Measurements from ENCODE around the gene KRT27. TPM values are rescaled to one million over a fixed set of nuclear protein-coding genes. Genes with fewer than 3 reads are reported as not detected.
"Not testable (repeated sequence)": the region's sequence is repeated elsewhere in the genome, so short reads cannot be mapped to it uniquely, and the experiment has no call there.

KRT27 gene
- total RNA-seq, 1 donor from 2014 or later = not detected

GRCh38 chr17:40753804-40754203, 28.5 kb downstream of the KRT27 start:
- Mint-ChIP-seq H3K27me3 (ENCODE audit: low read depth) (peaks cover 58% of the 10 kb centered on the region), H3K4me3 (no peak overlapping the region), H3K27ac (ENCODE audit: unreplicated experiment) (no peak overlapping the region), H3K4me1 (no peaks in the 10 kb centered on the region), H3K36me3 (ENCODE audit: low read depth) (no peaks in the 10 kb centered on the region), H3K9me3 (peaks cover 5% of the 10 kb centered on the region)
- no peak for DNase-seq (ENCODE audit: low read depth, low spot score)
- no peak for TF ChIP-seq CTCF (conservative IDR thresholded peaks at IDR 0.05)

GRCh38 chr17:40751065-40751464, 31.3 kb downstream of the KRT27 start:
- TF ChIP-seq CTCF (conservative IDR thresholded peaks at IDR 0.05) = no peak
- peaks cover 58% of the 10 kb centered on the region for H3K27me3 Mint-ChIP-seq (ENCODE audit: low read depth)
- no peak overlapping the region for H3K27ac Mint-ChIP-seq (ENCODE audit: unreplicated experiment)
- no peaks in the 10 kb centered on the region for H3K36me3 Mint-ChIP-seq (ENCODE audit: low read depth)
- H3K9me3 Mint-ChIP-seq = peaks cover 2% of the 10 kb centered on the region
- DNase-seq (ENCODE audit: low read depth, low spot score) = no peak
- H3K4me3 Mint-ChIP-seq = no peak overlapping the region
- H3K4me1 Mint-ChIP-seq = no peaks in the 10 kb centered on the region

- H3K27me3 Mint-ChIP-seq (ENCODE audit: low read depth) = peaks cover 54% of the 10 kb centered on the region
- no peak for TF ChIP-seq CTCF (conservative IDR thresholded peaks at IDR 0.05)
- no peak overlapping the region for H3K4me3 Mint-ChIP-seq
- no peaks in the 10 kb centered on the region for H3K4me1 Mint-ChIP-seq
- DNase-seq (ENCODE audit: low read depth, low spot score) = no peak
- peaks cover 2% of the 10 kb centered on the region for H3K9me3 Mint-ChIP-seq
- no peak overlapping the region for H3K27ac Mint-ChIP-seq (ENCODE audit: unreplicated experiment)
- H3K36me3 Mint-ChIP-seq (ENCODE audit: low read depth) = no peaks in the 10 kb centered on the region
Observed at GRCh38 chr17:40750391-40750790, 32.0 kb downstream of the KRT27 start.

DNA sequence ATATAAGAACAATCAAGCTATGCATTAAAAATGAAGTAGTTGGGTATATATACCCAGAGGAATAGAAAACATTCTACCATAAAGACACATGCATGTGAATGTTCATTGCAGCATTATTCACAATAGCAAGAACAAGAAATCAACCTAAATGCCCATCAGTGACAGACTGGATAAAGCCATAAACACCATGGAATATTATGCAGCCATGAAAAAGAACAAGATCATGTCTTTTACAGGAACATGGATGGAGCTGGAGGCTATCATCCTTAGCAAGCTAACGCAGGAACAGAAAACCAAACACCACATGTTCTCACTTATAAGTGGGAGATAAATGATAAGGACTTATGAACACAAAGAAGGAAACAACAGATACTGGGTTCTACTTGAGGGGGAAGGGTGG, 33.7 kb downstream of the KRT27 start:
- H3K27me3 Mint-ChIP-seq (ENCODE audit: low read depth) = peaks cover 62% of the 10 kb centered on the region
- not testable (repeated sequence) for H3K36me3 Mint-ChIP-seq (ENCODE audit: low read depth); H3K4me3 Mint-ChIP-seq; H3K9me3 Mint-ChIP-seq; DNase-seq (ENCODE audit: low read depth, low spot score); H3K27ac Mint-ChIP-seq (ENCODE audit: unreplicated experiment); H3K4me1 Mint-ChIP-seq

DNA sequence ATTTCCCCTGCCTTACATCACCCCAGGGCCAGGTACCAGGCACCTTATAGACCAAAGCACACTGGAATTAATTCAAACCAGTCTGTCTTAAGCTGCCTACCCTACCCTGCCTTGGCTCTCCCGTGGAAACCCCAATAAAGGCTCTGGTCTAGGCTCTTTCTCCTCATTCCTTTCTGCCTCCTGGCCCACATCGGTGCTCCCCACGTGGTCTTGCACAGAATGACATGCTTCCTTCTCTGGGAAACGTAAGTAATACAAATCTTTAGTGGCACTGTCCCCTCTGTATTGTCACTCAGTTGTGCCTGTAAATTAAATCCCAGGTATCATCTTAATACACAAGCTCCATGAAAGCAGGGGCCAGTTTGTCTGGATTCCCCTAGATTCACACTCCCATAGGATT, 43.8 kb downstream of the KRT27 start:
- no peak for DNase-seq (ENCODE audit: low read depth, low spot score)
- no peaks in the 10 kb centered on the region for H3K4me1 Mint-ChIP-seq
- H3K27ac Mint-ChIP-seq (ENCODE audit: unreplicated experiment) = no peak overlapping the region
- H3K4me3 Mint-ChIP-seq = no peak overlapping the region
- H3K9me3 Mint-ChIP-seq = peaks cover 6% of the 10 kb centered on the region
- no peak for TF ChIP-seq CTCF (conservative IDR thresholded peaks at IDR 0.05)
- no peaks in the 10 kb centered on the region for H3K36me3 Mint-ChIP-seq (ENCODE audit: low read depth)
- peaks cover 62% of the 10 kb centered on the region for H3K27me3 Mint-ChIP-seq (ENCODE audit: low read depth)

DNA sequence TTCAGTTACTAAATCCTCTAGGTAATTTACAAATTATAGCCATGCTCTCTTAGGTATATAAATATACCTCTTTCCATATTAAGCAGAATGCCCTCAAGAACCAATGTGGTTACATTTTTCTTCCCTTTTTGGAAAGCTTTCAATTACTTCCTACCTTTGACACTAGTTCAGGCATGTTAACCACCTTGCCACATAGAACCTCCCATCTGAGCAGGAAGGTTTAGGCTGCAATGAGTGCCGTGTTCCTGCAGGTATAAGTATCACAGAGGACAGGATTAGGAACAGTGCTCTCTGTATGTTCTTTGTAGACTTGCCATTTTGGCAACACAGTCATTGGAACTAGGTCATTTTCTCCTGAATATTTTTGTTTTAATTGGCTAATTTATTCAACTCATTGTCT, 47.3 kb downstream of the KRT27 start:
- H3K4me3 Mint-ChIP-seq = no peak overlapping the region
- TF ChIP-seq CTCF (conservative IDR thresholded peaks at IDR 0.05) = no peak
- peaks cover 71% of the 10 kb centered on the region for H3K27me3 Mint-ChIP-seq (ENCODE audit: low read depth)
- no peak for DNase-seq (ENCODE audit: low read depth, low spot score)
- no peaks in the 10 kb centered on the region for H3K4me1 Mint-ChIP-seq
- no peaks in the 10 kb centered on the region for H3K9me3 Mint-ChIP-seq
- no peak overlapping the region for H3K27ac Mint-ChIP-seq (ENCODE audit: unreplicated experiment)
- no peaks in the 10 kb centered on the region for H3K36me3 Mint-ChIP-seq (ENCODE audit: low read depth)
